Cardiac fibroblast (primary cell): ENCODE measurements around the gene CHMP4B.

Experiments used
- DNase-seq, 2 donors: peaks; one replicate each; pipeline versions ENCODE4 v3.0.0 to v3.0.0-alpha.2; 2010; ENCODE audit warnings: low read depth in 2 of 2
- H3K4me3 ChIP-seq, 2 donors: replicated peaks in 1 of 2; 1 replicate in 1 of 2; 2 replicates in 1 of 2; pipeline ENCODE4 v1.5.1; 2011; ENCODE audit warnings: low read depth in 2 of 2, low read length in 2 of 2, mild to moderate bottlenecking in 2 of 2, moderate library complexity in 1 of 2
- TF ChIP-seq, protein P1 (sequence below): IDR thresholded peaks from one replicate; pipeline ENCODE4 v1.5.1; 2011; ENCODE audit warnings: low read depth, mild to moderate bottlenecking, low read length, inconsistent platforms

Gene CHMP4B, protein sequence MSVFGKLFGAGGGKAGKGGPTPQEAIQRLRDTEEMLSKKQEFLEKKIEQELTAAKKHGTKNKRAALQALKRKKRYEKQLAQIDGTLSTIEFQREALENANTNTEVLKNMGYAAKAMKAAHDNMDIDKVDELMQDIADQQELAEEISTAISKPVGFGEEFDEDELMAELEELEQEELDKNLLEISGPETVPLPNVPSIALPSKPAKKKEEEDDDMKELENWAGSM

DNA sequence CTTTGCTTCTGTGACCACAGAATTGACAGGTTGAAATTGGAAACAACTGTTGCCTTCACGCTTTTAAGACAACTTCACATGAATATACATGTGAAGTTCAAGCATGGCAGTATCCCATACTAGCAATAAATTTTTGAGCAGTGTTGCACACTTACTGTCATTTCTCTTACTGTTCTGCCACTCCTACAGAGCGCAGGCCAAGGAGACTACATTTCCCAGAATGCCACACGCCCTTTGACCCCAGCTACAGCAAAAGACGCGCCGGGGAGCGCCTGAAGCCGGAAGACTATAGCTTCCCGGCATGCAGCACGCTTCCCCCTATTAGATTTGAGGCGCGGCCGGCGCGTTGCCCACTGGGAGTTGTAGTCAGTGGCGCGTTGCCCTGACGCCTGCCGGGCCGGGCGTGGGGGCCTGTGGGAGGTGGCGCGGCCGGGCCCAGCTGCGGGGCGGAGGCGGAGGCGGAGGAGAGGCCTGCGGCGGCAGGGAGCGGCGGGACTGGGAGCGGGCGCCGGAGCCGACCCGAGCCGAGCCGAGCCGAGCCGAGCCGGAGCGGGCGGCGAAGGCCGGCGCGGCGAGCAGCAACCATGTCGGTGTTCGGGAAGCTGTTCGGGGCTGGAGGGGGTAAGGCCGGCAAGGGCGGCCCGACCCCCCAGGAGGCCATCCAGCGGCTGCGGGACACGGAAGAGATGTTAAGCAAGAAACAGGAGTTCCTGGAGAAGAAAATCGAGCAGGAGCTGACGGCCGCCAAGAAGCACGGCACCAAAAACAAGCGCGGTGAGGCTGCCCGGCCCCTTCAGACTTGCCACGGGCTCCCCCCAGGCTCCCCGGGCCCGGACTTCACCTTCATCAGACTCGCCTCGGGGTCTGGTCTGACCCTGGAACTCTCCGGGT, at the start of gene CHMP4B:
CHMP4B (plus strand) TSS at position 464 of the 891 bp plus-strand sequence; CDS start at position 585, 121 bp downstream.
- DNase-seq: peak; percentile 98 to 99
- H3K4me3 ChIP-seq: peak within 1 kb of the TSS; percentile 56 to 96
- TF ChIP-seq, protein P1, sequence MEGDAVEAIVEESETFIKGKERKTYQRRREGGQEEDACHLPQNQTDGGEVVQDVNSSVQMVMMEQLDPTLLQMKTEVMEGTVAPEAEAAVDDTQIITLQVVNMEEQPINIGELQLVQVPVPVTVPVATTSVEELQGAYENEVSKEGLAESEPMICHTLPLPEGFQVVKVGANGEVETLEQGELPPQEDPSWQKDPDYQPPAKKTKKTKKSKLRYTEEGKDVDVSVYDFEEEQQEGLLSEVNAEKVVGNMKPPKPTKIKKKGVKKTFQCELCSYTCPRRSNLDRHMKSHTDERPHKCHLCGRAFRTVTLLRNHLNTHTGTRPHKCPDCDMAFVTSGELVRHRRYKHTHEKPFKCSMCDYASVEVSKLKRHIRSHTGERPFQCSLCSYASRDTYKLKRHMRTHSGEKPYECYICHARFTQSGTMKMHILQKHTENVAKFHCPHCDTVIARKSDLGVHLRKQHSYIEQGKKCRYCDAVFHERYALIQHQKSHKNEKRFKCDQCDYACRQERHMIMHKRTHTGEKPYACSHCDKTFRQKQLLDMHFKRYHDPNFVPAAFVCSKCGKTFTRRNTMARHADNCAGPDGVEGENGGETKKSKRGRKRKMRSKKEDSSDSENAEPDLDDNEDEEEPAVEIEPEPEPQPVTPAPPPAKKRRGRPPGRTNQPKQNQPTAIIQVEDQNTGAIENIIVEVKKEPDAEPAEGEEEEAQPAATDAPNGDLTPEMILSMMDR: no peak

DNA sequence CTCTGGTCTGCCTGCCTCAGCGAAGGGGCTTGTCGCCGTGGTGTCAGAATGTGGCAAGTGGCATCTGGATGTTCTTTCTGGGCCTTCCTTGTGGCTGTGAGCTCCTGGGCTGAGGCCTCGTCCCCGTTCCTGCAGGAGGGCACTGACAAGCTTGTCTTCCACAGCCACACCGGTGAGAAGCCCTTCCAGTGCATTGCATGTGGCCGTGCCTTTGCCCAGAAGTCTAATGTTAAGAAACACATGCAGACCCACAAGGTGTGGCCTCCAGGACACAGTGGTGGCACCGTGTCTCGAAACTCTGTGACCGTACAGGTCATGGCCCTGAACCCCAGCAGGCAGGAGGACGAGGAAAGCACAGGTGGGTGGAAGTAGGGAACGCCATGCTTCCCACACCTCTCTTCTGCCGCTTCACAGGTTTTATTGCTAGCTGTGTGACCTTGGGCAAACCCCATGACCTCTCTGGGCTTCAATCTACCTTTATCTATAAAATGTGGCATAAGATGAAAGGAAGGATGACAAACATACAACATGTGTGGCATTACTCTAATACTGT, 49.4 kb upstream of the CHMP4B start:
- TF ChIP-seq, protein P1: no peak
- no peak overlapping the region for H3K4me3 ChIP-seq
- DNase-seq: no peak

DNA sequence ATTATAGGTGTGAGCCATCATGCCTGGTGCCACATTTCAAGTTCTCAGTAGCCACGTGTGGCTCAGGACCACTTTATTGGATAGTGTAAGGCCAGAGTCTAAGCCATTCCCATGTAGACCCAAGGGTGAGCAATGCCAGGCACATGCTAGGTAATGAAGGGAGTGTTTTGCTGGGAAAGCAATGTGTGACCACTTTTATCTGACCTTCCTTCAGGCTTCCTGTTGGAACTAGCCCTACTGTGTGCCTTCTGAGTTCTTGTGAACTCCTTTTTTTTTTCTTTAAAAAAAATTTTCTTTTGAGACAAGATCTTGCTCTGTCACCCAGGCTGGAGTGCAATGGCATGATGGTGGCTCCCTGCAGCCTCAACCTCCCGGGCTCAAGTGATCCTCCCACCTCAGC, 46.0 kb upstream of the CHMP4B start:
- no peak overlapping the region for H3K4me3 ChIP-seq
- no peak for DNase-seq
- TF ChIP-seq, protein P1: no peak

DNA sequence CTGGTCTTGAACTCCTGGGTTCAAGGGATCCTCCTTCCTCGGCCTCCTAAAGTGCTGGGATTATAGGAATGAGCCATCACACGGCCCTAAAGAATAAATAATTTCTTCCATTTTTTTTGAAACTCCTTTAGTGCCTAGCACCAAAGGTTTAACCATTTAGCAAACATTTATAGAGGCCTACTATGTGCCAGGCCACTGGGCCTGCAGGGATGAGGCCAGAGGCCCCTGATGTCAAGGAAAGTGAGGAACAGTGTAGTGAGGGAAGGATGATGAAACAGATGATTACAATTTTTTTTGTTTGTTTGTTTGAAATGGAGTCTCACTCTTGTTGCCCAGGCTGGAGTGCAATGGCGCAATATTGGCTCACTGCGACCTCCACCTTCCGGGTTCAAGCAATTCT, 45.6 kb upstream of the CHMP4B start:
- no peak overlapping the region for H3K4me3 ChIP-seq
- TF ChIP-seq, protein P1: no peak
- DNase-seq: no peak

DNA sequence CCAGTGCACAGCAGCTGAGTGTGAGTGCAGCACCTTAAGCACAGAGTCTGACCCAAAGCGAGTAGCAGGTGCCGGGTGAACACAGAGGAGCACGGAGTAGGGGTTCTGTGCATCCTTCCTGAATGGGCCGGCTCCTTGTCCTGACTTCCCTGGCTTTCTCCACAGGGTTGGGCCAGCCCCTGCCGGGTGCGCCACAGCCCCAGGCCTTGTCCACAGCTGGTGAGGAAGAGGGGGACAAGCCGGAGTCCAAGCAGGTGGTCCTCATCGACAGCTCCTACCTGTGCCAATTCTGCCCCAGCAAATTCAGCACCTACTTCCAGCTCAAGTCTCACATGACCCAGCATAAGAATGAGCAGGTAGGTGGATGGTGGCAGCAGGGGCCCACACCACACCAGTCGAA, 44.5 kb upstream of the CHMP4B start:
- TF ChIP-seq, protein P1: no peak
- no peak for DNase-seq
- H3K4me3 ChIP-seq: no peak overlapping the region

DNA sequence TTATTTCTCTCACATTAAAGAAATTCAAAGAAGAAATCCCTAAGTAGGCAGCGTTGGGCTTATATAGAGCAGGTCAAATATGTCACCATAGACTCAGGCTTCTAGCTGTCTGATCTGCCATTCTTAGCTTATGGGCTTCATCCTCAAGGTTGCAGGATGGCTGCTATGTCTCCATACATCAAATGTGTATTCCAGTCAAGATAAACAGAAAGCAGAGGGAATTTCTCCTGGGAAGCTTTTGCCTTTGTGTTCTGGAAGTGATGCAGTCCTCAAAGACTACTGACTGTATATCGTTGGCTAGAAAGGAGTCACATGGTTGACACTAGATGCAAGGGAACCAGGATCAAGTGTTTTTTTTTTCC, 43.4 kb upstream of the CHMP4B start:
- no peak overlapping the region for H3K4me3 ChIP-seq
- TF ChIP-seq, protein P1: no peak
- no peak for DNase-seq
